Cardiac fibroblast (primary cell): Measurements from ENCODE around the gene AMN.

Experiments
- DNase-seq, 2 donors: peaks; one replicate each; pipeline versions ENCODE4 v3.0.0 to v3.0.0-alpha.2; 2010; ENCODE audit warnings: low read depth in 2 of 2
- H3K4me3 ChIP-seq, 2 donors: replicated peaks in 1 of 2; 1 replicate in 1 of 2; 2 replicates in 1 of 2; pipeline ENCODE4 v1.5.1; 2011; ENCODE audit warnings: low read depth in 2 of 2, low read length in 2 of 2, mild to moderate bottlenecking in 2 of 2, moderate library complexity in 1 of 2
- TF ChIP-seq, protein P1 (sequence below): IDR thresholded peaks from one replicate; pipeline ENCODE4 v1.5.1; 2011; ENCODE audit warnings: low read depth, mild to moderate bottlenecking, low read length, inconsistent platforms

AMN gene

DNA sequence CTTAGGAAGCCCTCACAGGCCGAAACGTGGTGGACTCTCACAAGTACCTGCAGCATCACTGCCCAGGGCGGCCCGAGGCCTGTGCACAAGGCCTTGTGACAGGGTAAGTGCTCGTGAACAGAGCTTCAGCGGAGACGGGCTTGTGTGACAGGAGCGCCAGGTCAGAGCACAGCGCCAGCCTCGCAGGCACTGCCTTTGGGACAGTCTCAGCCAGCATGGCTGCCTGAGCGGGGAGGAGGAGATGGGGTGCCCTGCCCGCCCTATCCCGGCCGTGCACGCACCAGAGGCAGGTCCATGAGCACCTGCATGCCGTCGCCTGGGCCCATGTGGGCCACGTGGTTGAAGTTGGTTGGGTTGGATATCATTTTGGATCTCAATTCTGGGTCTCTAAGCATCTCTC lies 16.9 kb downstream of the AMN start:
- no peak overlapping the region for H3K4me3 ChIP-seq
- TF ChIP-seq, protein P1, sequence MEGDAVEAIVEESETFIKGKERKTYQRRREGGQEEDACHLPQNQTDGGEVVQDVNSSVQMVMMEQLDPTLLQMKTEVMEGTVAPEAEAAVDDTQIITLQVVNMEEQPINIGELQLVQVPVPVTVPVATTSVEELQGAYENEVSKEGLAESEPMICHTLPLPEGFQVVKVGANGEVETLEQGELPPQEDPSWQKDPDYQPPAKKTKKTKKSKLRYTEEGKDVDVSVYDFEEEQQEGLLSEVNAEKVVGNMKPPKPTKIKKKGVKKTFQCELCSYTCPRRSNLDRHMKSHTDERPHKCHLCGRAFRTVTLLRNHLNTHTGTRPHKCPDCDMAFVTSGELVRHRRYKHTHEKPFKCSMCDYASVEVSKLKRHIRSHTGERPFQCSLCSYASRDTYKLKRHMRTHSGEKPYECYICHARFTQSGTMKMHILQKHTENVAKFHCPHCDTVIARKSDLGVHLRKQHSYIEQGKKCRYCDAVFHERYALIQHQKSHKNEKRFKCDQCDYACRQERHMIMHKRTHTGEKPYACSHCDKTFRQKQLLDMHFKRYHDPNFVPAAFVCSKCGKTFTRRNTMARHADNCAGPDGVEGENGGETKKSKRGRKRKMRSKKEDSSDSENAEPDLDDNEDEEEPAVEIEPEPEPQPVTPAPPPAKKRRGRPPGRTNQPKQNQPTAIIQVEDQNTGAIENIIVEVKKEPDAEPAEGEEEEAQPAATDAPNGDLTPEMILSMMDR = no peak

DNA sequence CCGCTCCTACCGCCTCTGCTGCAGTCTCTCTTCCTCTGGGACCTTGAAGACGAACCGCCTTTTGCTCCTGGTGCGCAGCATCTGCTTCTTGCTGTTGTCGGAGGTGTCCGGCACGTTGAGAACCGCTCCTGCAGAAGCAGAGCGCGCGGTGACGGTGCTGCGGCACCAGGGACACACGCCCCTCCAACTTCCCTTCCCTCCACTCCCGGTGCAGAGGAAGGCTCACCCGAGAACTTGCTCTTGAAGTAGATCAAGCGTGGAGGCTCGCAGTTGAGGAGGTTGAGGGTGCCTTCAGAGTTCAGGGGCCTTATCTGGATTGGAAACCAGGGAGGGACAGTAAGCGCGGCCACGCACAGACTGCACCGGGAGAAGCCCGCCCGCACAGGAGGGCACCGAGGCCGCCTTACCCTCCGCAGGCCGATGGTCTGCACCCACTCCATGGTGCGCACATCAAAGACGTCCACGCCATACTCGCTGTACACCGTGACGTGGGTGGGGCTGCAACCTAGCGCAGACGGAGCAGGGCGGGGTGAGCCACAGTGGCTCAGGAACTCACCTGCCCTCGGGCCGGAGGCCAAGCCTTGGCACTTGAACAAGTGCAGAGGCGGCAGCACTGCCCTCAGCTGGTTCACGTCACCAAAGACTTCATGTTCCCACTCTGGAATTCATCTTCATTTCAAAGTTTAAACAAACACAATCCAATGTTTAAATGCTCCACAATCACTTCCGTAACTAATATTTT lies 17.5 kb downstream of the AMN start:
- TF ChIP-seq, protein P1 = no peak
- no peak overlapping the region for H3K4me3 ChIP-seq
- DNase-seq = no peak

More for the DNA sequence above, 16.9 kb downstream of the AMN start:
- DNase-seq = no peak

DNA sequence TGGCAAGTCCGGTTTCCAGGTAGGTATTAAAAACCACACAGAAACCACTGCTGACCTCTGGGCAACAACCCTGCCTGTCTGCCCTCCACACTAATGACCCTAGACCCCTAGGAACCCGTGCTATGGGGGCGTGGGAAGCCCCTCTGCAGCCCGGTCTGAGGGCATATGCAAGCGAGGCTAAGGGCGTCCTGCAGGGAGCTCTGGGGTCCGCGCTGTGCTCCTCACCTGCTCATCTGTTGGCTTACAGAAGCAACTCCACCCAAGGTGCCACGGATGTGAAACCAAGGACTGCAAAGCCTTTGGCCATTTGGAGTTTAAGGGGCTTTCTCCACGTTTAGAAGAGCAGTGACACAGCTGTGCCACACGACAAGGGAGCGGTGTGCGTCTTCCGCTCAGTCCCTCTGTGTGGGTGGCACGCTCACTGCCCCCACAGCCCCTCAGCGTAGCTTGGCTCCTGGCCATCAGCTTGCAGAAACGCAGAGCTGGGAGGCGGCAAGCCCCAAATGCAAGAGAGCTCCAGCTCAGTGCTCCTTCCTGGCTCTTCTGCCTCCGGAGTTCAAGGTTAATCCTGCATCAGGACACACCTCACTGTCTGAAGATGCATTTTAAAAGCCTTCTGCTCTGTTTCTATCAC lies 18.4 kb downstream of the AMN start:
- DNase-seq = no peak
- TF ChIP-seq, protein P1 = no peak
- no peak overlapping the region for H3K4me3 ChIP-seq

DNA sequence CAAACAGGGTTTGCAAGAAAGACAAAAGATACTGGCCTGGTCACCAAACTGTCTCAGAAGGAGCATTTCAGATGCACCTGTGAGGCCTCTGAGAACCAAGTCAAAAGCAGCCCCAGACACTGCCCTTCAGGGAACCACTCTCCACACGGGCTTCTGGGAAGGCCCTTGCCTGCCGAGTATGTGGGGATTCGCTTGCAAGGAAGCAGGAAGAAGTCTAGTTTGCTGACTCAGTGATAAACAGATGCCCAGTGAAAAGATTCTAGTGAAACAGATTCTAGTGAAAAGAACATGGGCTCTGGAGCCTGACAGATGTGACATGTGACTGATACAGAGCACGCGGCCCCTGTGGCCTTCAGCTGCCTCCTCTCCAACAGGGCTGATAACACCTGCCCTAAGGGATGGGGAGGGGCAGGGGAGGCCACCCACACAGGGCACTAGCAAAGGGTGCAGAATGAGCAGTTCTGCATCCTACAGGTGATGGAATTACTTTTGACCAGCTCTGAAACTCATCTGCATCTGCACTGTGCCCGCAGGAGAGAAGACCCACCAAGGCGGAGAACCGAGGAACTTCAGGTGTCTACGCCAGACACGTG lies 19.1 kb downstream of the AMN start:
- no peak overlapping the region for H3K4me3 ChIP-seq
- DNase-seq = no peak
- TF ChIP-seq, protein P1 = no peak

DNA sequence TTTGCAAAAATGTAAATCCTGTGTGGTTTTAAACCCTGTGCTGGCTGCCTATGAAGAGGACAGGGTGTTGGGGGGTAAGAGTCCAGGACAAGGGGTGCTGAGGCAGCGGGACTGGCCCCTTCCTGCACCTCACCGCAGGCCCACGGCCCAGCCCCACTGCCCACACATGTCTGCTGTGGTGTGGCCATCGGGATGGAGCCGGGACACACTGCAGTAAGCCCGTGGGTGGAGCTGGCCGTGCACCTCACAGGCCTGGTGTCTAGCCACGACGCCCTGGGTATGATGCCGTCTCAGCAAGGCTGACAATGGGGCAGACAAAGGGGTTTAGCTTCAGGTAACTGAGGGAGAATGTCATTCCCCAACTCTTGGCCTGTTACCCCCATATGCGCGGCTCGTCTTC lies 19.6 kb downstream of the AMN start:
- TF ChIP-seq, protein P1 = no peak
- H3K4me3 ChIP-seq = no peak overlapping the region
- DNase-seq = no peak

DNA sequence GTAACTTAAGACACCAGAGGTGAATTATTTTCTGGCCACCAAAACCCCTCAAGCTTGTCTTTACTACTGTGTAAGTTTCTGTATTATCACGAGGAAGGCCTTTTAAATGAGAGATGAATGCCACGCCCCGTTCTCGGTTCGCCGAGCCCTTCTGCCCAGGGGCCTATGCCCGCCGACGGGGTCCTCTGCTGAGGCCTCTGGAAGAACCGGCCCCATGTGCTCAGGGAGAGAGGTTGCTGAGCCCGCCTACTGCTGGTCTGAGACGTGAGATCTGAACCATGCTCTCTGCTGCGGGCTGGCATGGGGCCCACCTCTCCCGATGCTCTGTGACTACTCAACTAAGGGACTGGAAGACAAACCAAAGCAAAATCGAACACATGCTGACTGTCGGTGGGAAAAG lies 21.0 kb downstream of the AMN start:
- no peak overlapping the region for H3K4me3 ChIP-seq
- DNase-seq = no peak
- TF ChIP-seq, protein P1 = no peak
